AG04450 (cell line): ENCODE measurements around the gene OR4D11. TPM values are rescaled to one million over a fixed set of nuclear protein-coding genes. Genes with fewer than 3 reads are reported as not detected.
"Not testable (repeated sequence)": the region's sequence is repeated elsewhere in the genome, so short reads cannot be mapped to it uniquely, and the experiment has no call there.

Experiments used
- CTCF ChIA-PET: fragments of 300-600, 350-600 bp; formaldehyde crosslinking; extraction: SDS; loops from one replicate; lab custom pipeline; 2022; ENCODE audit warnings: antibody characterized with exemption, inconsistent platforms; lab: Charles Lee
- POLR2A ChIA-PET: fragments of 350-600 bp; formaldehyde crosslinking; extraction: SDS; loops from one replicate; lab custom pipeline; 2021; ENCODE audit warnings: antibody characterized with exemption, inconsistent platforms; lab: Yijun Ruan, JAX
- DNase-seq: peaks from one replicate; pipeline ENCODE4 v3.0.0-alpha.2; 2011; ENCODE audit warnings: low read depth, low spot score
- H3K27ac ChIP-seq: one replicate; pipeline ENCODE4 v1.5.1; 2012; ENCODE audit warnings: low read depth, low read length, control low read depth
- H3K27me3 ChIP-seq: one replicate; pipeline ENCODE4 v1.6.0; 2012; ENCODE audit warnings: low read length; ENCODE audit not compliant: control insufficient read depth, insufficient read depth
- H3K4me3 ChIP-seq: 2 replicates; pipeline ENCODE4 v1.5.1; 2011; ENCODE audit warnings: mild to moderate bottlenecking, low read depth, low read length, control low read depth
- H3K9me3 ChIP-seq: 2 replicates; pipeline ENCODE4 v1.5.1; 2012; ENCODE audit warnings: low read length; ENCODE audit not compliant: control insufficient read depth, insufficient read depth
- polyA plus RNA-seq: library from polyadenylated mRNA; depleted of rRNA; stranded (reverse); fragments of >200 nt; gene quantifications from 2 replicates; pipeline ENCODE4 v1.2.3, GENCODE V29; 2011
- TF ChIP-seq, protein P1 (sequence below): IDR thresholded peaks from 2 replicates; pipeline ENCODE4 v1.5.1; 2011; ENCODE audit warnings: low read depth, low read length, control low read depth, inconsistent platforms

Gene OR4D11
- polyA plus RNA-seq, 1 experiment: not detected

DNA sequence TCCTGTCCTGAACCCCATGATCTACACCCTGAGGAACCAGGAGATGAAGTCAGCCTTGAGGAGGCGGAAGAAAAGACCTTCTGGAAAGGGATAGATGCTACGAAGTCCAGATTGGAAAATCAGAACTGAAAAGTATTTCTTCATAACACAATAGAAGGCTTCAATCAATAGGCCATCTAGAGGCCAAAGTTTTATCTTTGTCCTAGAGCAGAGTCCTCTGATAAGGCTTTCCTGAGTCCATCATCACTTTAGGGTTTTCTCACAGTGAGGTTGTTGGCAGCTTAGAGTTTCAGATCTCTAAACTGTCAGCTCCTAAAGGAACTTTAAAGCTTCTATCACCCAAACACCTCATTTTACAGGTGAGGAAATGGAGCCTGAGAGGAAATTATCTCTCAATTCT lies 29.2 kb downstream of the OR4D11 start:
- ChIA-PET POLR2A (no interaction called here), CTCF (interaction anchor here (0.9 to 1.2 kb wide), 3 partner anchors 147 to 387 kb away, joined by 5 to 6 read pairs (median 6); no protein-coding TSS in a partner anchor)
- no peaks in the 10 kb centered on the region for H3K9me3 ChIP-seq
- peaks cover 6% of the 10 kb centered on the region for H3K27me3 ChIP-seq
- no peak overlapping the region for H3K27ac ChIP-seq
- TF ChIP-seq, protein P1, sequence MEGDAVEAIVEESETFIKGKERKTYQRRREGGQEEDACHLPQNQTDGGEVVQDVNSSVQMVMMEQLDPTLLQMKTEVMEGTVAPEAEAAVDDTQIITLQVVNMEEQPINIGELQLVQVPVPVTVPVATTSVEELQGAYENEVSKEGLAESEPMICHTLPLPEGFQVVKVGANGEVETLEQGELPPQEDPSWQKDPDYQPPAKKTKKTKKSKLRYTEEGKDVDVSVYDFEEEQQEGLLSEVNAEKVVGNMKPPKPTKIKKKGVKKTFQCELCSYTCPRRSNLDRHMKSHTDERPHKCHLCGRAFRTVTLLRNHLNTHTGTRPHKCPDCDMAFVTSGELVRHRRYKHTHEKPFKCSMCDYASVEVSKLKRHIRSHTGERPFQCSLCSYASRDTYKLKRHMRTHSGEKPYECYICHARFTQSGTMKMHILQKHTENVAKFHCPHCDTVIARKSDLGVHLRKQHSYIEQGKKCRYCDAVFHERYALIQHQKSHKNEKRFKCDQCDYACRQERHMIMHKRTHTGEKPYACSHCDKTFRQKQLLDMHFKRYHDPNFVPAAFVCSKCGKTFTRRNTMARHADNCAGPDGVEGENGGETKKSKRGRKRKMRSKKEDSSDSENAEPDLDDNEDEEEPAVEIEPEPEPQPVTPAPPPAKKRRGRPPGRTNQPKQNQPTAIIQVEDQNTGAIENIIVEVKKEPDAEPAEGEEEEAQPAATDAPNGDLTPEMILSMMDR: no peak
- no peak for DNase-seq
- no peak overlapping the region for H3K4me3 ChIP-seq

DNA sequence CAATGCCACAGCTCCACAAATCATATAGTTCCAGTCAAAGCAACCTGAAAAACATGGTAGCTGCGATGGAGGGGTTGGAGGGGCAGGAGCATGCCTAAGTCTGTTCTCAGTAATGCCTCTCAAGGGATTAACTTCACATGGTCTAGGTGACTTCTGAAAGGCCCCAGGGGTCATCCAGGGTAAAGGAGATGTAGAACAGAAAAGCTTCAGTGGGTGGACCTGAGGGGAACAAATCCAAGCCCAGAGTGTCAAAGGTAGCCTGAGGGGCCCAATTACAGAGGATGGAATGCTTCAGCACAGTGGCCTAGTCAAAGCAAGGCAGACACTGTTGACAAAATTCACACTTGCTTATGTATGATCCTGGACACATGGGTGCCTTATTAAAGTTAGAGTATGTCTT lies 31.3 kb downstream of the OR4D11 start:
- Histone ChIP-seq H3K27ac (no peak overlapping the region), H3K9me3 (no peaks in the 10 kb centered on the region), H3K27me3 (no peaks in the 10 kb centered on the region), H3K4me3 (no peak overlapping the region)
- DNase-seq: no peak
- ChIA-PET CTCF (interaction anchor here (1.1 to 1.5 kb wide), 2 partner anchors 145 to 146 kb away, joined by 3 read pairs; no protein-coding TSS in a partner anchor), POLR2A (no interaction called here)
- TF ChIP-seq, protein P1: no peak

DNA sequence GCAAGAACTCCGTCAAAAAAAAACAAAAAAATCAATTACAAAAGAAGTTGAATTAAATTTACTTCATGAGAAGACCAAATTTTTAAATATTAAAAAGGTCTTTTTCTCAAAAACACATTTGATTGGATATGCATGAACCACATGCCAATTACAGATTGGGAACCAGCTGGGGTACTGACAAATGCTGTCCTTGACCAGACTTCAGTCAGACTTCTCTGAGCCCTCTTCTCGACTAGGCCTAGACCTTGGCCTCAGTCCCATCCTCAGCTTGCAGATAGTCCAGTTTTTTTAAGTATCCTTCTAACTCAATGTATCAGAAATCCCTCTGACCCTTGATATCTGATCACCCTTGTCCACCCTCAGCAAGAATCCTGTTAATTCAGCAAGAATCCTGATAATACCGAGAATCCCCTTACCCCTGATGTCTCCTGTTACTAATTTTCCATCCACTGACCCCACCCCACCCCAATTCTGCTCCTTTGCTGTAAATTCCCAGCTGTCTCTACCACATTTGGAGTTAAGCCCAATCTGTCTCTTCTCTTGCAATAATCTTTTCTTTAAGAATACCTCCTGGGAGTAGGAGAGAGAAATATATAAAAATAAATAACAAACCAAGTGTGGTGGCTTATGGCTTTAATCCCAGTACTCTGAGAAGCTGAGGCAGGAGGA lies 38.9 kb downstream of the OR4D11 start:
- CTCF ChIA-PET: interaction anchor here (0.7 kb wide), 1 partner anchor 139 kb away, joined by 3 read pairs; no protein-coding TSS in a partner anchor
- no peak overlapping the region for H3K4me3 ChIP-seq
- POLR2A ChIA-PET: no interaction called here
- DNase-seq: no peak
- TF ChIP-seq, protein P1: no peak
- H3K27ac ChIP-seq: no peak overlapping the region
- no peaks in the 10 kb centered on the region for H3K27me3 ChIP-seq
- H3K9me3 ChIP-seq: no peaks in the 10 kb centered on the region

DNA sequence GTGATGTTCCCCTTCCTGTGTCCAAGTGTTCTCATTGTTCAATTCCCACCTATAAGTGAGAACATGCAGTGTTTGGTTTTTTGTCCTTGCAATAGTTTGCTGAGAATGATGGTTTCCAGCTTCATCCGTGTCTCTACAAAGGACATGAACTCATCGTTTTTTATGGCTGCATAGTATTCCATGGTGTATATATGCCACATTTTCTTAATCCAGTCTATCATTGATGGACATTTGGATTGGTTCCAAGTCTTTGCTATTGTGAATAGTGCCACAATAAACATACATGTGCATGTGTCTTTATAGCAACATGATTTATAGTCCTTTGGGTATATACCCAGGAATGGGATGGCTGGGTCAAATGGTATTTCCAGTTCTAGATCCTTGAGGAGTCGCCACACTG lies 40.3 kb downstream of the OR4D11 start:
- H3K4me3 ChIP-seq, POLR2A ChIA-PET, H3K27me3 ChIP-seq, CTCF ChIA-PET, H3K9me3 ChIP-seq, H3K27ac ChIP-seq, DNase-seq: not testable (repeated sequence)

DNA sequence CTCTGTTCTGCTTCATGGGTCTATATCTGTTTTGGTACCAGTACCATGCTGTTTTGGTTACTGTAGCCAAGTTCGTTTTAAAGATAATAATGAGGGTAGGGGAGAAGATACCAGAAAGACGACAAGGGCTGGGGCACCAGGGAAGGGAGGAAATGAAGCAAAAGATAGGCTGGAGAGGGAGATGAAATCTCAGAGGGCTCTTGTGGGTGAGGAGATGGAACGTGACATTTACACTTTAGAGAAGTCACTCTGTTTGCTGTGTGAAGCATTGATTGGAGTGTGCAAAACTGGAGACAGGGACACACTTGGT lies 41.4 kb downstream of the OR4D11 start:
- no peak overlapping the region for H3K4me3 ChIP-seq
- CTCF ChIA-PET: no interaction called here
- TF ChIP-seq, protein P1: no peak
- POLR2A ChIA-PET: no interaction called here
- no peaks in the 10 kb centered on the region for H3K27me3 ChIP-seq
- DNase-seq: no peak
- H3K27ac ChIP-seq: no peak overlapping the region
- no peaks in the 10 kb centered on the region for H3K9me3 ChIP-seq
